Measurements from ENCODE around the gene ADAT3.

The ADAT3 gene

DNA sequence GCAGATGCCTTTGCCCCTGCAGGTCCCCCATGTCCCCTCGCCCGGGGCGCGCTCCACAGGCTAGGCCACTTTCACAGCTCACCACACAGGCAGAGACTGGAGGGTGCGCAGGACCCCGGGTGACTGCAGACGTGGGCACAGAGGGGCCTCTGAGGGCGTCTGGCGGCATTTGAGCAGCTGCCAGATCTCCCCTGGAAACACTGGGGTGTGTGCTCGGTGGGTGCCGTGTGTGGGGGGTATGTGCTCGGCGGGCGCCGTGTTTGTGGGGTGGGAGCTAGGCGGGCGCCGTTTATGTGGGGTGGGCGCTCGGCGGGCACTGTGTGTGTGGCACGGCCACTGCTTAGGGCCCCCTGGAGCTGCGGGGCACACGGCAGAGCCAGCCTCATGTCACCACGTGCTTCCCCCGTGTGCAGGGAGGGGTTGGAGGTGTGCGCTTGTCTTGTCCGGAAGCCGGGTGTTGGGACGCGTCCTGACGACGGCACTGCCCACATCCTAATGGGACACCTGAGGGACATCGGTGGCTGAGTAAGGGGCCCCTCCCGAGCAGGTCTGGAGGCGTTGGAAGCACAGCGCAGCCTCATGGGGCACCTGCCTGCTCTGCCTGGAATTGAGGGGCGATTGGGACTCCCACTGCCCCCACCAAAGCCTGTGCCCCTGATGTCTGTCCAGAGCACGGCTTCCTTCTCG lies 52.5 kb downstream of the ADAT3 start:
- no peak for DNase-seq (ENCODE audit: low read depth)

- DNase-seq (ENCODE audit: low read depth) = no peak
Measured at GRCh38 chr19:1959928-1960589, 54.9 kb downstream of the ADAT3 start.

GRCh38 chr19:1961000-1961883 lies 56.0 kb downstream of the ADAT3 start:
- no peak for DNase-seq (ENCODE audit: low read depth)

DNA sequence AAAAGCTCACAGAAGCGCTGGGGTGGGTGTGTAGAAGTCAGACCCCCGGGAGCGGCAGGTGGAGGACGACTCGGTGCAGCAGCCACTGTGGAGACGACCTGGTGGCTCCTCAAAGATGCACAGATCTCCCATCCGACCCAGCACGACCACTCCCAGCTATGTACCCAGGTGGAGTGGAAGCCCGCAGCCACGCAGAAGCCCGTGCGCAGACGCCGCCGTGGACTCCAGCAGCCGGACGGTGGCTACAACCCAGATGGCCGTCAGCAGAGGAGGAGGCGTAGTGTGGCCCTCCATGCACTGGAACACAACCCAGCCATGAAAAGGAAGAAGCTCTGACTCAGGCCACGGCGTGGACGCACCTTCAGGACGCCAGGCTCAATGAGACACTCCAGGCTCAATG lies 57.5 kb downstream of the ADAT3 start:
- DNase-seq (ENCODE audit: low read depth) = no peak
